ENCODE data around the gene APOO.

The APOO gene

GRCh38 chrX:23789386-23790154 lies 118.2 kb downstream of the APOO start:
- H3K27me3 ChIP-seq (replicated peaks): no peaks in the 10 kb centered on the region
- H3K27ac ChIP-seq: no peak overlapping the region
- in situ Hi-C loops (cut with HindIII; ENCODE audit: low pct_ligation_motif_present, low sequenced_read_pairs): no loop called here
- no peak for TF ChIP-seq CTCF (IDR thresholded peaks at IDR 0.05; ENCODE audit: low read depth, low read length, missing control alignments)
- peaks cover 11% of the 10 kb centered on the region for H3K36me3 ChIP-seq (replicated peaks)
- no peak for DNase-seq
- H3K4me3 ChIP-seq (ENCODE audit: low read depth, low read length): no peak overlapping the region

DNA sequence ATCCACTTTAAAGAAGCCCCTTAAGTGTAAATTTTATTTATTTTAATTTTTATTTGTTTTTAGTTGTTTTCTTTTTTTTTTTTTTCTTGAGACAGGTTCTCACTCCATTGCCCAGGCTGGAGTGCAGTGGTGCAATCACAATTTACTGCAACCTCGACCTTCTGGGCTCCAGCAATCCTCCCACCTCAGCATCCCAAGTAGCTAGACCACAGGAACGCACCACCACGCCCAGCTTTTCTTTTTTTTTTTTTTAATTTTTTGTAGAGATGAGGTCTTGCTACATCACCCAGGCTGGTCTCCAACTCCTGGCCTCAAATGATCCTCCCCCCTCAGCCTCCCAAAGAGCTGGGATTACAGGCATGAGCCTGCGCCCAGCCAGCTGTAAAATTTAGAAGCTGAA lies 118.8 kb downstream of the APOO start:
- Histone ChIP-seq H3K27me3 (replicated peaks) (no peaks in the 10 kb centered on the region), H3K4me3 (ENCODE audit: low read depth, low read length) (no peak overlapping the region), H3K27ac (no peak overlapping the region), H3K36me3 (replicated peaks) (peaks cover 13% of the 10 kb centered on the region)
- in situ Hi-C loops (cut with HindIII; ENCODE audit: low pct_ligation_motif_present, low sequenced_read_pairs): no loop called here
- TF ChIP-seq CTCF (IDR thresholded peaks at IDR 0.05; ENCODE audit: low read depth, low read length, missing control alignments): no peak
- DNase-seq: no peak

- Histone ChIP-seq H3K36me3 (replicated peaks) (peaks cover 15% of the 10 kb centered on the region), H3K4me3 (ENCODE audit: low read depth, low read length) (no peak overlapping the region), H3K27me3 (replicated peaks) (no peaks in the 10 kb centered on the region), H3K27ac (no peak overlapping the region)
- no peak for DNase-seq
- TF ChIP-seq CTCF (IDR thresholded peaks at IDR 0.05; ENCODE audit: low read depth, low read length, missing control alignments): no peak
- in situ Hi-C loops (cut with HindIII; ENCODE audit: low pct_ligation_motif_present, low sequenced_read_pairs): no loop called here
Measured at GRCh38 chrX:23788521-23788920, 119.2 kb downstream of the APOO start.

GRCh38 chrX:23787745-23788118 lies 120.0 kb downstream of the APOO start:
- H3K27ac ChIP-seq: no peak overlapping the region
- DNase-seq: no peak
- in situ Hi-C loops (cut with HindIII; ENCODE audit: low pct_ligation_motif_present, low sequenced_read_pairs): no loop called here
- no peak overlapping the region for H3K4me3 ChIP-seq (ENCODE audit: low read depth, low read length)
- peaks cover 15% of the 10 kb centered on the region for H3K36me3 ChIP-seq (replicated peaks)
- no peak for TF ChIP-seq CTCF (IDR thresholded peaks at IDR 0.05; ENCODE audit: low read depth, low read length, missing control alignments)
- H3K27me3 ChIP-seq (replicated peaks): no peaks in the 10 kb centered on the region

DNA sequence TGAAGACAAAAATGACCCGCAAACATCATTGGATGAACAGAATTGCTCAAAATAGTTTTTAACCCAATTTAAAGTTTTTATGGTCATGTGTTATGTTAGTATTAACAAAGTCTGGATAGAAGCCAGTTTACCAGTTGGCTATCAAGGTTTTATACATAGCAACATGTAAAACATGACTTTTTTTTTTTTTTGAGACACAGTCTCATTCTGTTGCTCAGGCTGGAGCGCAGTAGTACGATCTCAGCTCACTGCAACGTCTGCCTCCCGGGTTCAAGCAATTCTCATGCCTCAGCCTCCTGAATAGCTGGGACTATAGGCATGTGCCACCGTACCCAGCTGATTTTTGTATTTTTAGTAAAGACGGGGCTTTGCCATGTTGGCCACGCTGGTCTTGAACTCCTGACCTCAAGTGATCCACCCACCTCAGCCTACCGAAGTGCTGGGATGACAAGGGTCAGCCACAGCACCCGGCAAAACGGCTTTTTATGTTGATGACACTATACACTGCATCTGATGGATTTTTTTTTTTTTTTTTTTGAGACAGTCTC lies 121.4 kb downstream of the APOO start:
- H3K4me3 ChIP-seq (ENCODE audit: low read depth, low read length): no peak overlapping the region
- H3K36me3 ChIP-seq (replicated peaks): peaks cover 15% of the 10 kb centered on the region
- H3K27ac ChIP-seq: no peak overlapping the region
- in situ Hi-C loops (cut with HindIII; ENCODE audit: low pct_ligation_motif_present, low sequenced_read_pairs): no loop called here
- H3K27me3 ChIP-seq (replicated peaks): no peaks in the 10 kb centered on the region
- peak; percentile 24 for DNase-seq
- TF ChIP-seq CTCF (IDR thresholded peaks at IDR 0.05; ENCODE audit: low read depth, low read length, missing control alignments): no peak

DNA sequence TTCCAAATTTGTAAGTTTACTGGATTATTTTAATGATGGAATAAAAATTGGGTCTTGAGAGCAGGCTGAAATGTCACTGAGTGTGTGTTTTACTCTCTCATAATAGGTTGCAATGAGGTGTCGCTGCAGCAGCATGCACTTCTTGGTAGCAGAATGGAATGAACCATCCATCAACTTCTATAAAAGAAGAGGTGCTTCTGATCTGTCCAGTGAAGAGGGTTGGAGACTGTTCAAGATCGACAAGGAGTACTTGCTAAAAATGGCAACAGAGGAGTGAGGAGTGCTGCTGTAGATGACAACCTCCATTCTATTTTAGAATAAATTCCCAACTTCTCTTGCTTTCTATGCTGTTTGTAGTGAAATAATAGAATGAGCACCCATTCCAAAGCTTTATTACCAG lies 122.2 kb downstream of the APOO start:
- H3K36me3 ChIP-seq (replicated peaks): peaks cover 15% of the 10 kb centered on the region
- H3K27me3 ChIP-seq (replicated peaks): no peaks in the 10 kb centered on the region
- in situ Hi-C loops (cut with HindIII; ENCODE audit: low pct_ligation_motif_present, low sequenced_read_pairs): no loop called here
- no peak for TF ChIP-seq CTCF (IDR thresholded peaks at IDR 0.05; ENCODE audit: low read depth, low read length, missing control alignments)
- H3K27ac ChIP-seq: no peak overlapping the region
- no peak for DNase-seq
- H3K4me3 ChIP-seq (ENCODE audit: low read depth, low read length): no peak overlapping the region

All from brain microvascular endothelial cell (primary cell).